Retinal pigment epithelial cell (primary cell): ENCODE measurements around the gene S100A7.

Experiments used
- DNase-seq: peaks from one replicate; pipeline ENCODE4 v3.0.0-alpha.2; 2010; ENCODE audit warnings: low read depth
- H3K4me3 ChIP-seq: 2 replicates; pipeline ENCODE4 v1.5.1; 2011; ENCODE audit warnings: mild to moderate bottlenecking, low read length, control low read depth, moderate library complexity
- CTCF ChIP-seq: conservative IDR thresholded peaks from 2 replicates; pipeline ENCODE4 v1.5.1; 2011; ENCODE audit warnings: low read depth, low read length, control low read depth, inconsistent platforms

S100A7 gene

GRCh38 chr1:153478692-153479618 is 18.5 kb upstream of the S100A7 start:
- TF ChIP-seq CTCF, result no peak

GRCh38 chr1:153478047-153478691 is 17.7 kb upstream of the S100A7 start:
- no peak for DNase-seq
- H3K4me3 ChIP-seq, result no peak overlapping the region
- no peak for TF ChIP-seq CTCF

More at GRCh38 chr1:153478692-153479618, 18.5 kb upstream of the S100A7 start:
- H3K4me3 ChIP-seq, result no peak overlapping the region
- DNase-seq, result no peak

GRCh38 chr1:153476491-153477093 is 16.1 kb upstream of the S100A7 start:
- no peak for DNase-seq
- no peak for TF ChIP-seq CTCF
- H3K4me3 ChIP-seq, result no peak overlapping the region

- no peak for TF ChIP-seq CTCF
- H3K4me3 ChIP-seq, result no peak overlapping the region
- DNase-seq, result no peak
Measured at GRCh38 chr1:153475282-153475681, 14.8 kb upstream of the S100A7 start.

GRCh38 chr1:153474347-153474746 is 13.9 kb upstream of the S100A7 start:
- no peak overlapping the region for H3K4me3 ChIP-seq
- no peak for DNase-seq
- no peak for TF ChIP-seq CTCF

- no peak for DNase-seq
- H3K4me3 ChIP-seq, result no peak overlapping the region
- TF ChIP-seq CTCF, result no peak
Measured at GRCh38 chr1:153470707-153471106, 10.3 kb upstream of the S100A7 start.
